OCI-LY7 (cell line): ENCODE results near the gene ZCCHC4. TPM values are rescaled to one million over a fixed set of nuclear protein-coding genes. Genes with fewer than 3 reads are reported as not detected.

Source experiments
- BruUV-seq: library from RNA; stranded (reverse); fragments of 400-500 nt; replicated peaks from 2 replicates; lab custom pipeline; 2021; lab: Mats Ljungman, UMichigan
- CTCF ChIA-PET: fragments of 300-600 bp; sonication (Branson Sonifier 250); formaldehyde crosslinking; loops from one replicate; lab custom pipeline; 2022; ENCODE audit warnings: antibody characterized with exemption; ENCODE audit not compliant: unreplicated experiment; lab: Charles Lee
- POLR2A ChIA-PET: fragments of 300-600 bp; sonication (Branson Sonifier 250); formaldehyde crosslinking; loops from one replicate; lab custom pipeline; 2022; ENCODE audit warnings: antibody characterized with exemption; lab: Charles Lee
- DNase-seq: peaks from one replicate; pipeline ENCODE4 v3.0.0-alpha.2; 2015; ENCODE audit warnings: low spot score
- H2AFZ ChIP-seq: fragments of 200-600 bp; sonication (generic), shearing (Covaris generic); 2 replicates; pipeline ENCODE4 v1.6.1; 2014; ENCODE audit warnings: mild to moderate bottlenecking, antibody characterized with exemption, low read length, moderate library complexity
- H3K27ac ChIP-seq: fragments of 200-600 bp; sonication (generic); 2 replicates; pipeline ENCODE4 v1.5.1; 2014; ENCODE audit warnings: mixed run types, low read depth, mild to moderate bottlenecking, moderate library complexity, low read length, inconsistent platforms; ENCODE audit not compliant: poor library complexity, severe bottlenecking
- H3K36me3 ChIP-seq: fragments of 200-600 bp; sonication (generic); 2 replicates; pipeline ENCODE4 v1.6.1; 2014; ENCODE audit warnings: mild to moderate bottlenecking, antibody characterized with exemption, low read length, moderate library complexity, mixed read lengths; ENCODE audit not compliant: insufficient read depth
- H3K4me1 ChIP-seq: fragments of 200-600 bp; sonication (generic); 2 replicates; pipeline ENCODE4 v1.5.1; 2014; ENCODE audit warnings: mild to moderate bottlenecking, low read length; ENCODE audit not compliant: insufficient read depth, poor library complexity, severe bottlenecking
- H3K4me2 ChIP-seq: fragments of 200-600 bp; sonication (generic); 2 replicates; pipeline ENCODE4 v1.6.1; 2014; ENCODE audit warnings: mild to moderate bottlenecking, low read length
- H3K4me3 ChIP-seq: fragments of 200-600 bp; sonication (generic); 2 replicates; pipeline ENCODE4 v1.5.1; 2014; ENCODE audit warnings: mild to moderate bottlenecking, low read depth, low read length; ENCODE audit not compliant: poor library complexity, severe bottlenecking
- H3K79me2 ChIP-seq: fragments of 200-600 bp; sonication (generic); 2 replicates; pipeline ENCODE4 v1.6.1; 2016; ENCODE audit warnings: low read depth, mild to moderate bottlenecking, low read length, moderate library complexity, mixed read lengths; ENCODE audit not compliant: insufficient read depth
- H3K9me2 ChIP-seq: fragments of 200-600 bp; sonication (generic); 2 replicates; pipeline ENCODE4 v1.6.1; 2016; ENCODE audit warnings: mild to moderate bottlenecking, low read length, mixed read lengths; ENCODE audit not compliant: insufficient read depth
- H3K9me3 ChIP-seq: fragments of 200-600 bp; sonication (generic); 2 replicates; pipeline ENCODE4 v1.6.1; 2014; ENCODE audit warnings: mild to moderate bottlenecking, mixed run types, low read length, mixed read lengths
- H4K20me1 ChIP-seq: fragments of 200-600 bp; sonication (generic); 2 replicates; pipeline ENCODE4 v1.6.1; 2014; ENCODE audit warnings: mild to moderate bottlenecking, antibody characterized with exemption, low read length, moderate library complexity, mixed read lengths; ENCODE audit not compliant: insufficient read depth
- EZH2phosphoT487 ChIP-seq: fragments of 200-600 bp; sonication (generic); IDR thresholded peaks from 2 replicates; pipeline ENCODE4 v1.6.1; 2018; ENCODE audit warnings: low read depth, borderline replicate concordance, mild to moderate bottlenecking, mixed run types, antibody characterized with exemption, low read length, moderate library complexity, mixed read lengths
- intact Hi-C: fragments of 100-400 bp; cut with micrococcal nuclease; formaldehyde crosslinking; loops from one replicate; pipeline ENCODE4 v1.10.0; 2022; ENCODE audit not compliant: unreplicated experiment
- total RNA-seq, 2 experiments: library from RNA; depleted of rRNA in 1 of 2; stranded (reverse); fragments of >200 nt in 1 of 2; shearing (Covaris generic) in 1 of 2; gene quantifications; 2 replicates each; pipeline ENCODE4 v1.2.3, GENCODE V29; 2014 to 2022
- TF ChIP-seq, protein P1 (sequence below): fragments of 200-600 bp; sonication (generic); conservative IDR thresholded peaks from 2 replicates; pipeline ENCODE4 v1.5.1; 2014; ENCODE audit warnings: mild to moderate bottlenecking, antibody characterized with exemption, low read length, moderate library complexity, mixed read lengths

The ZCCHC4 gene
- total RNA-seq, 2 experiments from 2014 or later = 14.9 to 15.2 TPM

DNA sequence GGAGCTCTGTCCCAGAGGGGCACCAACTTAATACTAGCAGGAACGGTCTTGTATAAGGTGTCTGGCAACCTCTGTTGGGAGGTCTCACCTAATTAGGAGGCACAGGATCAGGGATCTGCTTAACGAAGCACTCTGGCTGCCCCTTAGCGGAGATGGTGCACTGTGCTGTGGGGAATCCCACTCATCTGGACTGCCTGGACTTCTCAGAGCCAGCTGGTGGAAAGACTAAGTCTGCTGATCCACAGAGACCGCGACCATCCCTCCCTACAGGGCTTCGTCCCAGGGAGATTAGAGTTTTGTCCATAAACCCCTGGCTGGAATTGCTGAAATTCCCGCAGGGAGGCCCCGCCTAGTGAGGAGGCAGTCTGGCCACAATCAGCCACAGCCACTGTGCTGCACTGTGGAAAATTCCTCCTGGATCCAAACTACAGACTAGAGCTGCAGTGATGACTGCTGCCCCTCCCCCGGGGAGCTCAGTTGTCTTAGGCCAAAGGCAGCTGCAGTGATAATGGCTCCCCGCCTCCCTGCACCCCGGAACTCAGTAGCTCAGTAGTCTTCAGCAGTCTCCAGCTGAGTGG, 22.0 kb upstream of the ZCCHC4 start:
- Histone ChIP-seq H3K79me2 (no peaks in the 10 kb centered on the region), H3K9me2 (no peaks in the 10 kb centered on the region), H3K27ac (no peak overlapping the region), H3K4me1 (no peaks in the 10 kb centered on the region), H3K4me3 (no peak overlapping the region), H4K20me1 (no peaks in the 10 kb centered on the region), H3K36me3 (no peaks in the 10 kb centered on the region), H2AFZ (no peak overlapping the region), H3K4me2 (no peak overlapping the region), H3K9me3 (no peaks in the 10 kb centered on the region)
- no TSS peak for BruUV-seq
- DNase-seq = no peak
- intact Hi-C loops = no loop called here
- ChIA-PET CTCF (no interaction called here), POLR2A (no interaction called here)
- TF ChIP-seq, protein P1, sequence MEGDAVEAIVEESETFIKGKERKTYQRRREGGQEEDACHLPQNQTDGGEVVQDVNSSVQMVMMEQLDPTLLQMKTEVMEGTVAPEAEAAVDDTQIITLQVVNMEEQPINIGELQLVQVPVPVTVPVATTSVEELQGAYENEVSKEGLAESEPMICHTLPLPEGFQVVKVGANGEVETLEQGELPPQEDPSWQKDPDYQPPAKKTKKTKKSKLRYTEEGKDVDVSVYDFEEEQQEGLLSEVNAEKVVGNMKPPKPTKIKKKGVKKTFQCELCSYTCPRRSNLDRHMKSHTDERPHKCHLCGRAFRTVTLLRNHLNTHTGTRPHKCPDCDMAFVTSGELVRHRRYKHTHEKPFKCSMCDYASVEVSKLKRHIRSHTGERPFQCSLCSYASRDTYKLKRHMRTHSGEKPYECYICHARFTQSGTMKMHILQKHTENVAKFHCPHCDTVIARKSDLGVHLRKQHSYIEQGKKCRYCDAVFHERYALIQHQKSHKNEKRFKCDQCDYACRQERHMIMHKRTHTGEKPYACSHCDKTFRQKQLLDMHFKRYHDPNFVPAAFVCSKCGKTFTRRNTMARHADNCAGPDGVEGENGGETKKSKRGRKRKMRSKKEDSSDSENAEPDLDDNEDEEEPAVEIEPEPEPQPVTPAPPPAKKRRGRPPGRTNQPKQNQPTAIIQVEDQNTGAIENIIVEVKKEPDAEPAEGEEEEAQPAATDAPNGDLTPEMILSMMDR = no peak
- TF ChIP-seq EZH2phosphoT487 = no peak

GRCh38 chr4:25291158-25291733, 21.3 kb upstream of the ZCCHC4 start:
- TF ChIP-seq, protein P1 = no peak
- TF ChIP-seq EZH2phosphoT487 = no peak
- H2AFZ ChIP-seq = no peak overlapping the region
- H3K79me2 ChIP-seq = no peaks in the 10 kb centered on the region
- H3K36me3 ChIP-seq = no peaks in the 10 kb centered on the region
- ChIA-PET CTCF (no interaction called here), POLR2A (interaction anchor here (1.1 kb wide), 1 partner anchor 32 kb away, joined by 3 read pairs; no protein-coding TSS in a partner anchor)
- intact Hi-C loops = no loop called here
- H3K27ac ChIP-seq = no peak overlapping the region
- no peaks in the 10 kb centered on the region for H3K9me2 ChIP-seq
- no peak for DNase-seq
- H3K9me3 ChIP-seq = no peaks in the 10 kb centered on the region
- no TSS peak for BruUV-seq
- no peak overlapping the region for H3K4me2 ChIP-seq
- no peaks in the 10 kb centered on the region for H3K4me1 ChIP-seq
- H3K4me3 ChIP-seq = no peak overlapping the region
- H4K20me1 ChIP-seq = no peaks in the 10 kb centered on the region

- no peaks in the 10 kb centered on the region for H3K36me3 ChIP-seq
- no peak overlapping the region for H3K4me2 ChIP-seq
- POLR2A ChIA-PET = no interaction called here
- no peak overlapping the region for H3K27ac ChIP-seq
- no peak overlapping the region for H2AFZ ChIP-seq
- DNase-seq = no peak
- no peak overlapping the region for H3K4me3 ChIP-seq
- no peaks in the 10 kb centered on the region for H3K4me1 ChIP-seq
- no peaks in the 10 kb centered on the region for H3K79me2 ChIP-seq
- no peaks in the 10 kb centered on the region for H4K20me1 ChIP-seq
- CTCF ChIA-PET = no interaction called here
- TF ChIP-seq, protein P1 = no peak
- TF ChIP-seq EZH2phosphoT487 = no peak
- intact Hi-C loops = no loop called here
- BruUV-seq = no TSS peak
- no peaks in the 10 kb centered on the region for H3K9me2 ChIP-seq
- no peaks in the 10 kb centered on the region for H3K9me3 ChIP-seq
Observed at GRCh38 chr4:25297528-25298242, 14.9 kb upstream of the ZCCHC4 start.
